Omental fat pad (tissue), 4 donors: Measurements from ENCODE around the gene PKIG. TPM values are rescaled to one million over a fixed set of nuclear protein-coding genes. Genes with fewer than 3 reads are reported as not detected.

Experiments used
- ATAC-seq: fragments of 150-250 bp; one replicate; pipeline ENCODE4 v1.9.1; 2016; ENCODE audit warnings: mild to moderate bottlenecking, moderate library complexity; ENCODE audit not compliant: low FRiP score
- DNase-seq: peaks from one replicate; pipeline ENCODE4 v3.0.0-alpha.2; 2019; ENCODE audit warnings: low spot score
- total RNA-seq, 4 donors: library from RNA; depleted of rRNA; stranded (reverse); fragments of >200 nt; gene quantifications; one replicate each; pipeline ENCODE4 v1.1.0, GENCODE V29; 2016
- TF ChIP-seq, protein P1 (sequence below), 3 donors: fragments of 450-650 bp; IDR thresholded peaks; one replicate each; pipeline ENCODE4 v1.5.1; 2016 to 2017; ENCODE audit warnings: antibody characterized with exemption in 3 of 3, mild to moderate bottlenecking in 3 of 3, moderate library complexity in 2 of 3

PKIG gene
- total RNA-seq, 4 donors from 2014 or later, result 90.8 to 133 (median 118) TPM

DNA sequence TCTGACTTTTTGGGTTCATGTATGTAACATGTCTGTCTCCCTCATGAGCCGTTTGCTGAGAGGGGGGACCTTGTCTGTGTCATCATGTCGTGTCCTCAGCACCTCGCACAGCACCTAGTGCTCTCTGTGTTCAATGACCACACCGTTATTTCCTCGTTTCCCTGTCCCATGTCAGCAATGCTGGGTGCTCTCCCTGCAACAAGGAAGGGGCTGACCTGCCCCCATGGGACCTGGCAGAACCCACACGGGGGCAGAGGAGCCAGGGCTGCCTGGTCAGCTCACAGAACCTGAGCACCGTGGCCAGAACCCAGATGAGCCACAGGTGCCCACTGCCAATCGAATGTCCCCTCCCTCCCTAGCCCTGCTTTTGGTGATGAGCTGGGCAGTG lies 61.8 kb downstream of the PKIG start:
- ATAC-seq (no peak), DNase-seq (no peak)
- TF ChIP-seq, protein P1, sequence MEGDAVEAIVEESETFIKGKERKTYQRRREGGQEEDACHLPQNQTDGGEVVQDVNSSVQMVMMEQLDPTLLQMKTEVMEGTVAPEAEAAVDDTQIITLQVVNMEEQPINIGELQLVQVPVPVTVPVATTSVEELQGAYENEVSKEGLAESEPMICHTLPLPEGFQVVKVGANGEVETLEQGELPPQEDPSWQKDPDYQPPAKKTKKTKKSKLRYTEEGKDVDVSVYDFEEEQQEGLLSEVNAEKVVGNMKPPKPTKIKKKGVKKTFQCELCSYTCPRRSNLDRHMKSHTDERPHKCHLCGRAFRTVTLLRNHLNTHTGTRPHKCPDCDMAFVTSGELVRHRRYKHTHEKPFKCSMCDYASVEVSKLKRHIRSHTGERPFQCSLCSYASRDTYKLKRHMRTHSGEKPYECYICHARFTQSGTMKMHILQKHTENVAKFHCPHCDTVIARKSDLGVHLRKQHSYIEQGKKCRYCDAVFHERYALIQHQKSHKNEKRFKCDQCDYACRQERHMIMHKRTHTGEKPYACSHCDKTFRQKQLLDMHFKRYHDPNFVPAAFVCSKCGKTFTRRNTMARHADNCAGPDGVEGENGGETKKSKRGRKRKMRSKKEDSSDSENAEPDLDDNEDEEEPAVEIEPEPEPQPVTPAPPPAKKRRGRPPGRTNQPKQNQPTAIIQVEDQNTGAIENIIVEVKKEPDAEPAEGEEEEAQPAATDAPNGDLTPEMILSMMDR (IDR thresholded peaks at IDR 0.05), result no peak

DNA sequence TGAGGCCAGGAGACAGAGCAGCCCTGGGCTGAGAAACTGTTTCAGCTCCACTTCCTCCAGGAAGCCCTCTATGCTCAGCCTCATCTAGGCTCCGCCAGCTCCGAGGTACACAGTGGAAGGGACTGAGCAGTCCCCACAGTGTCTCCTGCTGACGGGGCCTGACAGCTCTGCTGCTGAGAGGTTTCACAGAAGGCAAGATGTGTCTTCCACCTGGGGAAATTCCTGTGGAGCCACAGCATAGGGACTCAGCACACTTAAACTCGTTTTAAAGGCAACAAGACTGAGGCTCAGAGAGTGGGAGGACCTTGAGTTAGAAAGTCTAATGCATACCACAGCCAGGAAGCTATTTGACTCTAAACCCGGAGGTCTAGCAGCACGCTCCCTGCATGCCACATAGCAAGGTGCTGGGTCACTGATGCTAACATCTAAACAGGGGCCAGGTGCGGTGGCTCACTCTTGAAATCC lies 62.3 kb downstream of the PKIG start:
- no peak for ATAC-seq
- TF ChIP-seq, protein P1 (IDR thresholded peaks at IDR 0.05), result no peak
- DNase-seq, result no peak

DNA sequence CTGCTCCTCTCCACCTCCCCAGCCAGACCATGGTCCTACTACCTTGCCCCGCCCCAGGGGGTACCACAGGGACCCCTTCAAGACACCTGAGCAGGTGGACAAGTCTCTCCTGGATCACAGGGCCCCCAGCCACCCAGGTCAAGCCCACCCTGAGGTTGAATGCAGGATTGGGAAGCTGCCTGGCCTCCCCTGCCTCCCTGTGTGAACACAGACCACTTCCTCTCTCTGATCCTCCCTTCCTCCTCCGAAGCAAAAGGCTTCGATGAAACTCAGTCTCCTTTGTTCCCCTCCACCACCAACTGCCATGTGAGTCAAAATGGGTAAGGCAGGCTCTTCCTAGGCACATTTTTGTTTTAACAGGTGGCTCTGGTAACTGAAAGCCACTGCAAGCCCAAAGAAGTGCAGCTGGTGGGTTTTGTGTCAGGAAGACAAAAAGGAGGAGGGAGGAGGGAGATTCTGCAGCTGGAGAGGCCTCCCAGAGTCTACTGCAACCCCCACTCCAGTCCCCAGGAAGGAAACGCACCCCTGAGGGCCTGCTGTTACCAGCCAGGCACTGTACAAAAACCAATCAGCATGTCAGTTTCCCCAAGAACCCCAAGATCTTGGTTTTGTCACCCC lies 63.8 kb downstream of the PKIG start:
- no peak for DNase-seq
- TF ChIP-seq, protein P1 (IDR thresholded peaks at IDR 0.05), result no peak
- ATAC-seq, result no peak

DNA sequence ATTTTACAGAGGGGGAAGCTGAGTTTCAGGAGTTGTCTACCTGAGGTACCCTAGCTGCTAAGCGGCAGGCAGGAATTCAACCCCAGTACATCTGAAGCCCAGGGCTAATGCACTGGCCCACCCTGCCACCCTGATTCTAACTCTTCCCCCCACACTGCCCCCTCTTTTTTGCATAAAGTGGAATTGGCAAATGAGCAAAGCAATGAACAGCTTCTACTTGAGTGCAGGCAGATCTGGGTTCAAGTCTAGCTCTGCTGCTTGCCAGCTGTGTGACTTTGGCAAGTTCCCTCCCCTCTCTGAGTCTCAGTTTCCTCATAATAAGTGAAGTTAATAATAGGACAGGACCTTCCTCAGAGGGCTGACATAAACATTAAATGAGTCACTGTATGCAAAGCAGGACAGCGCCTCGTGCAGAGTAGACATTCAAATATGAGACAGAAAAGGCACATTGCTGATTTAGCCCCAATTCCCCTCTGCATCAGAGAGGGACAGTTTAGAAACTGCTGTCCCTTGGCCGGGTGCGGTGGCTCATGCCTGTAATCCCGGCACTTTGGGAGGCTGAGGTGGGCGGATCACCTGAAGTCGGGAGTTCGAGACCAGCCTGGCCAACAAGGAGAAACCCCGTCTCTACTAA lies 64.4 kb downstream of the PKIG start:
- no peak for DNase-seq
- no peak for ATAC-seq
- TF ChIP-seq, protein P1 (IDR thresholded peaks at IDR 0.05), result no peak

DNA sequence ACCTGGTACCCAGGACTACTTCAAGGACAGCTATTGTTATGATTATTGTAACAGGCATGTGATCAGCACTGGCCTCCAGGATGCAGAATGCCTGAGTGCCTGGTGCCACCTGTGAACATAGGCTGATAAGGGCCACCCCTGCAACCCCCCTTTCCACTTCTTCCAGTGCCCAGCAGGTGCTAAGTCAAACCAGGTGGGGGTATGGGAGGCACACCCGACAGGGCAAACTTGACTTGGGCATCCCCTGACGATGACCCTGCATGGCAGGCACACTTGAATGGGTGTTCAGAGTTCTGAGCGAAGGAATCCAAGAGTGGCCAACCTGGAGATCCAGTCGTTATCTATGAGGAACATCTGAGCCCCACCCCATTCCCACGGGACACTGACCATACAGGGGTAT lies 65.7 kb downstream of the PKIG start:
- TF ChIP-seq, protein P1 (IDR thresholded peaks at IDR 0.05), result no peak

DNA sequence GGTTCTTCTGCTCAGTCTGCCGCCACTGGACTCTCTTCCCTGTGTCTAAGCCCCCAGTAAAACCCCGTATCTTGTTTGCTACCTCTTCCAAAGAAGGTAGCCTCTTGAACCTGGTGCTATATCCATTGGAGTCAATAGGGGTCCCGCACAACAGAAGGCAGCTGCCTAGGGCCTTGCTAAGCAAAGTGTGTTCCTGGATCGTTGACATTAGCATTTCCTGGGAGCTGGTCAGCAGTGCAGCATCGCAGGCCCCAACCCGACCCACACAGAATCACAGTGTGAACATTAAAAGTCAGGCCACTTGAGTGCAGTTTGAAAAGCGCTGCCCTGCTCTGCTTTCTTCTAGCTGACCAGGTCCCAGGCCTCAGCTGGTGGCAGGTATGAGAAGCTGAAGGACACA lies 66.2 kb downstream of the PKIG start:
- ATAC-seq, result no peak
- TF ChIP-seq, protein P1 (IDR thresholded peaks at IDR 0.05), result no peak
- DNase-seq, result no peak

More for the DNA sequence above, 65.7 kb downstream of the PKIG start:
- no peak for DNase-seq
- no peak for ATAC-seq

DNA sequence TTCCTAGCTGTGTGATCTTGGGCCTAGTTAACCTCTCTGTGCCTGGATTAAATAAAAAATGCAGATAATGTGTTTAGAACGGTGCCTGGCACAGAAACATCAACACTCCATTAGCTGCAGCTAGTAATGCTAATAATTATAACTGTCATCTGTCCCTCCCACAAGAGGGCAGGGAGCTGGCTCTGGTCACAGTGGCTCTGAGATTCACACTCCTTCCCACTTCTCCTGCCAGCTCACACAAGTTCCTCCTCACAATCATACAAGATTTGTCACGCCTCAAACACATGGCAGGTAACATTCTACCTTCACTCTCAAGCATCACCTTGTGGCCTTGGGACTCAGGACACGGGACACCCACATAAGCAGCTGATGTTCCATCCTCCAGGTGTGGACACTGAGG lies 66.7 kb downstream of the PKIG start:
- TF ChIP-seq, protein P1 (IDR thresholded peaks at IDR 0.05), result no peak
- ATAC-seq (no peak), DNase-seq (no peak)
